GM13977 (cell line): ENCODE measurements around the gene TRIM13.
A peak's percentile ranks its signal among the peaks of the same experiment; 100 is the strongest.
"Not testable (repeated sequence)": the region's sequence is repeated elsewhere in the genome, so short reads cannot be mapped to it uniquely, and the experiment has no call there.

Experiments used
- DNase-seq: peaks from one replicate; pipeline ENCODE4 v3.0.0; 2012; ENCODE audit warnings: low spot score
- CTCF ChIP-seq: IDR thresholded peaks from 2 replicates; pipeline ENCODE4 v1.5.1; 2012; ENCODE audit warnings: mild to moderate bottlenecking, control low read depth; ENCODE audit not compliant: insufficient read depth; ENCODE audit errors: extremely low read depth, missing control alignments
- in situ Hi-C: fragments of 300-500 bp; cut with MboI; formaldehyde crosslinking; loops from one replicate; pipeline ENCODE4 v1.12.0; 2022; ENCODE audit warnings: low sequenced_read_pairs, low pct_unique_long_range_greater_than_20kb, mixed read lengths, inconsistent platforms; ENCODE audit not compliant: unreplicated experiment

Gene TRIM13

GRCh38 chr13:49980266-49980665, 16.6 kb upstream of the TRIM13 start:
- DNase-seq = no peak
- in situ Hi-C loops = loop anchor here (25.0 kb wide), 1 partner anchor 557 kb away; no protein-coding TSS in a partner anchor
- no peak for TF ChIP-seq CTCF

GRCh38 chr13:49985129-49985528, 11.7 kb upstream of the TRIM13 start:
- DNase-seq = no peak
- in situ Hi-C loops = loop anchor here (25.0 kb wide), 1 partner anchor 552 kb away; no protein-coding TSS in a partner anchor
- TF ChIP-seq CTCF = no peak

- no peak for DNase-seq
- in situ Hi-C loops = loop anchor here (25.0 kb wide), 1 partner anchor 551 kb away; no protein-coding TSS in a partner anchor
- TF ChIP-seq CTCF = no peak
Measured at GRCh38 chr13:49986471-49986870, 10.4 kb upstream of the TRIM13 start.

- not testable (repeated sequence) for DNase-seq
- in situ Hi-C loops = loop anchor here (25.0 kb wide), 1 partner anchor 547 kb away; no protein-coding TSS in a partner anchor
Measured at GRCh38 chr13:49990612-49991011, 6.2 kb upstream of the TRIM13 start.

GRCh38 chr13:49993111-49993510, 3.7 kb upstream of the TRIM13 start:
- in situ Hi-C loops = loop anchor here (25.0 kb wide), 1 partner anchor 544 kb away; no protein-coding TSS in a partner anchor
- no peak for DNase-seq
- no peak for TF ChIP-seq CTCF

GRCh38 chr13:49993666-49994065, 3.2 kb upstream of the TRIM13 start:
- in situ Hi-C loops = loop anchor here (25.0 kb wide), 1 partner anchor 544 kb away; no protein-coding TSS in a partner anchor
- DNase-seq = no peak
- TF ChIP-seq CTCF = no peak

- peak; percentile 34 for DNase-seq
- in situ Hi-C loops = loop anchor here (25.0 kb wide), 1 partner anchor 542 kb away; no protein-coding TSS in a partner anchor
- TF ChIP-seq CTCF = no peak
Measured at GRCh38 chr13:49995625-49996101, 1.2 kb upstream of the TRIM13 start.
